ENCODE measurements around the gene TMEM203. TPM values are rescaled to one million over a fixed set of nuclear protein-coding genes. Genes with fewer than 3 reads are reported as not detected.

Gene TMEM203
- total RNA-seq, 1 experiment from 2014 or later: 50.6 TPM

DNA sequence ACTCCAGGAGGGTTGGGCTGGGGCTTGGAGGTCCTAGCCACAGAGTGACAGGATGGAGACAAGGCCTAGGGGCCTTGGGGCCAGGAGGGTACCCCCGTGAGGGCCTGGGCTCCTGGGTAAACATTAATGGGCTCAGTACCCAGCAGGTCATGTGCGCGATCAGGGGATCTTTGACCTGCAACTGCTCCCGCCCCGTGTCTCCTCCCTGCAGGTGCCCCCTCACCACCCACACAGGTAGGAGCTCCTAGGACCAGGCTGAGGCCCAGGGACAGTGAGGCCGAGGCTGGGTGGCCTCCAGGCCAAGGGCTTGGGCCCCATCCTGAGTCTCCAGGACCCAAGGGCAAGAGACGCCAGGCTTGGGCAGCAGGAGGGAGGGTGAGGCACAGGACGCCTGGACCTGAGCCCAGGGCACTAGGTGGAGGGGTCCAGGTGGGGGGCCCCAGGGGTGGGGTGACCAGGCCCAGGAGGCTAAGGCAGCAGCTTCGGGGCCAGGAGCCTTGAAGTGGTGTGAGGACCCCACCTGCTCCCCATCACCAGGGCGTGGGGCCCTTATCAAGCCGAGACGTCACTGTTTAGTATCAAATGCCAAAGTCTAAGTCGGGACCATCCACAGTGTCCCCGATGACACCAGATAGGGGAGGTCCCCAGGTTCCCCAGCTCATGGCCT lies 25.4 kb upstream of the TMEM203 start, which contains the start of gene SLC34A3:
Gene SLC34A3 (plus strand): TSS at position 197 of the 667 bp plus-strand sequence. CDS start 802 bp downstream, outside the sequence.
- peaks cover 11% of the 10 kb centered on the region for H3K4me1 Mint-ChIP-seq
- ChIA-PET CTCF (interaction anchor here (0.9 to 1.2 kb wide), 4 partner anchors 17 to 184 kb away, joined by 3 to 4 read pairs (median 4); partner anchors contain the start of gene NPDC1), POLR2A (no interaction called here)
- H3K9me3 Mint-ChIP-seq: no peaks in the 10 kb centered on the region
- no peak for ATAC-seq
- DNase-seq (ENCODE audit: low spot score): no peak
- H3K4me3 Mint-ChIP-seq: no peak within 1 kb of the TSS
- H3K27ac Mint-ChIP-seq: no peak within 1 kb of the TSS
- TF ChIP-seq MYBL2 (CRISPR knock-in tag; IDR thresholded peaks at IDR 0.05) (no peak), RORB (CRISPR knock-in tag; IDR thresholded peaks at IDR 0.05) (no peak), FOXP1 (CRISPR knock-in tag; IDR thresholded peaks at IDR 0.05; ENCODE audit: borderline replicate concordance) (peak; percentile 8; the same call in 1 of the 2 replicates), ZNF219 (CRISPR knock-in tag; IDR thresholded peaks at IDR 0.05; ENCODE audit: borderline replicate concordance) (no peak)
- TF ChIP-seq, protein P1, sequence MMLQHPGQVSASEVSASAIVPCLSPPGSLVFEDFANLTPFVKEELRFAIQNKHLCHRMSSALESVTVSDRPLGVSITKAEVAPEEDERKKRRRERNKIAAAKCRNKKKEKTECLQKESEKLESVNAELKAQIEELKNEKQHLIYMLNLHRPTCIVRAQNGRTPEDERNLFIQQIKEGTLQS (CRISPR knock-in tag; conservative IDR thresholded peaks at IDR 0.05): no peak
- H3K36me3 Mint-ChIP-seq: no peaks in the 10 kb centered on the region
- H3K27me3 Mint-ChIP-seq (ENCODE audit: low read depth): no peaks in the 10 kb centered on the region

DNA sequence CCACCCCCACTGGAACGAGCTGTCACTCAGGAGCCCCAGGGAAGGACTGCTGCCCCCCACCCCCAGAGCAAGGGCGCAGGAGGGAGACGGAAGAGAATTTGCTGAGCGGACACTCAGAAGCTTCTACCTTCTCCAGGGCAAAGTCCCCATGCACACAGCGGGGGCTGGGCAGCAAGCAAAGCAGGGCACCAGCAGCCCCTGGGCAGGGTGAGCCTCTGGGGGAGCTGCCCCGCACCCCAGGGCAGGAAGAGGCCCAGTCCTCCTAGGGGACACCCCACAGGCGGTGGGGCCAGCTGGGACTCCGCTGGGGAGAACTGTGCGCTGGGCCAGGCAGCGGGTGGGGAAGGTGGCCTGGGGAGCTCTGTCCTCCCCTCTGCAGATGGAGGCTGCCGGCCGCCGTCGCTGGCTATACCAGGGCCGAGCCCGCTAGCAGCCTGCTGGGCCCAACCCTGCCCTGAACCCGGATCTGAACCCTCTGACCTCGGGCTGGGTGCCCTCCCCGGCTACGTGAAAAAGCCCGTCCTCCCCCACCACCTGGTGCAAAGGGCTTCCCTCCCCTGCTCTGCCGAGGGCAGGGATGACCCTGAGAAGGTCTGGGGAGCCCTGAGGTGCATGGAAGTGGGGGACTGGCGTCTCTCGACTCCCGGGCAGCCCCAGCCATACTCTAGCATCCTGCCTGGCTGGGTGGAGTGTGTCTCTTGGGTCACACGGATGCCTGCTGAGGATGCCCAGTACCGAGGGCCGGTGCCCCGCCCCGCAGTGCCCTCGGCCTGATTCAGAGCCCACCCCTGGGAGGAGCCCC lies 24.7 kb upstream of the TMEM203 start:
- no peak for ATAC-seq
- no peak for DNase-seq (ENCODE audit: low spot score)
- Mint-ChIP-seq H3K4me3 (no peak overlapping the region), H3K9me3 (no peaks in the 10 kb centered on the region), H3K27me3 (ENCODE audit: low read depth) (no peaks in the 10 kb centered on the region), H3K27ac (no peak overlapping the region), H3K36me3 (no peaks in the 10 kb centered on the region), H3K4me1 (peaks cover 7% of the 10 kb centered on the region)
- TF ChIP-seq FOXP1 (CRISPR knock-in tag; IDR thresholded peaks at IDR 0.05; ENCODE audit: borderline replicate concordance) (peak; percentile 39; the same call in 1 of the 2 replicates), OVOL2 (CRISPR knock-in tag; IDR thresholded peaks at IDR 0.05; ENCODE audit: borderline replicate concordance) (no peak)
- ChIA-PET POLR2A (interaction anchor here (0.6 kb wide), 1 partner anchor 61 kb away, joined by 3 read pairs; no protein-coding TSS in a partner anchor), CTCF (interaction anchor here (0.8 to 1.2 kb wide), 5 partner anchors 16 to 162 kb away, joined by 3 to 4 read pairs (median 3); no protein-coding TSS in a partner anchor)

DNA sequence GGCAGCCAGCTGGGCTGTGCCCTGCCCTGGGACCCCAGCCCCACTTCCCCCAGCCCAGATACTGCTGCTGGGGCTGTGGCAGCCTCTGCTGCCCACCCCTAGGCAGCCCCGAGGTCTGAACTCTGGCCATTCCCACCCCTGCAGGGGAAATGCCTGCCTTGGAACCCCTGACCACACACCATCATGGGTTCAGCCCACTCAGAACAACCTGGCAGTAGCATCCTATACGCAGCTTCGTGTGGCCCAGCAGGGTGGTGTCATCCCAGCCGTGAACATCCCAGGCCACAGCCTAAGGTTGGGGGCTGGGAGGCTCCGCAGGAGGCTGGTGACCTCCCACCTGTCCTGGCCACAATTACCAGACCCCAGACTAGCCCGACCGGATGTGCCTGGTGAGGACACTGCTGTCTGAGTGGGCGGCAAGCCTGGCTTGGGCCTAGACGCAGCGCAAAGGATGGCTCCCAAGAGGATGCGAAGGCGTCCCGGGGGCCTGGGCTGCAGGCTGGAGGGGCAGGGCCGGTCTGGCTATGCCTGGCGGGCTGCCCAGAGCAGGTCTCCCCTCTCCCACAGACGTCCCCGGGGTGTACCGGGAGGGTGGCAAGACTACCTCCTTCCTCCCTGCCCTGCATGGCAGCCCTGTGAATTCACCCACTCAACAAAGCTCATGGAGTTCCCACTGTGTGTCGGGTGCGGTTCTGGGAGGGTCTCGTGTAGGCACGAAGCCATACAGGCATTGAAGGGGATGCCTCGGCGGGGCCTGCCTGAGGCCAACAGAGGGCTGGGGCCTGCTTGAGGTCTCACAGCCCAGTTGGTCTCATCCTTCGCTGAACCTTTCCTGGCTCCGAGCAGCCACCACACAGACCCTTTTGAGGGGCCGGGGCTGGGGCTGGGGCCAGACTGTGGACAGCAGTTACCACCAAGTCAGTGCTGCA lies 23.8 kb upstream of the TMEM203 start:
- POLR2A ChIA-PET: interaction anchor here (0.6 kb wide), 1 partner anchor 60 kb away, joined by 3 read pairs; no protein-coding TSS in a partner anchor
- H3K4me3 Mint-ChIP-seq: no peak overlapping the region
- DNase-seq (ENCODE audit: low spot score): no peak

GRCh38 chr9:137228506-137228967 lies 23.1 kb upstream of the TMEM203 start:
- Mint-ChIP-seq H3K27ac (no peak overlapping the region), H3K4me1 (peaks cover 3% of the 10 kb centered on the region), H3K27me3 (ENCODE audit: low read depth) (no peaks in the 10 kb centered on the region), H3K36me3 (no peaks in the 10 kb centered on the region), H3K9me3 (no peaks in the 10 kb centered on the region), H3K4me3 (no peak overlapping the region)
- ChIA-PET CTCF (interaction anchor here (1.5 to 8.9 kb wide), 11 partner anchors 7 to 193 kb away, joined by 5 to 143 read pairs (median 11); partner anchors contain the start of genes ANAPC2, MAN1B1, SAPCD2 and SSNA1), POLR2A (no interaction called here)
- DNase-seq (ENCODE audit: low spot score): no peak
- ATAC-seq: no peak
- TF ChIP-seq MYBL2 (CRISPR knock-in tag; IDR thresholded peaks at IDR 0.05) (no peak), ESRRA (CRISPR knock-in tag; IDR thresholded peaks at IDR 0.05; ENCODE audit: borderline replicate concordance) (no peak), JAZF1 (CRISPR knock-in tag; IDR thresholded peaks at IDR 0.05) (no peak), ARID4B (CRISPR knock-in tag; IDR thresholded peaks at IDR 0.05; ENCODE audit: borderline replicate concordance) (no peak), FOXP1 (CRISPR knock-in tag; IDR thresholded peaks at IDR 0.05; ENCODE audit: borderline replicate concordance) (0 out of 2 replicates have a peak, but pooled peaks have one; percentile 19), E2F4 (CRISPR knock-in tag; IDR thresholded peaks at IDR 0.05; ENCODE audit: borderline replicate concordance, low read depth) (0 out of 2 replicates have a peak, but pooled peaks have one; percentile 20), OVOL2 (CRISPR knock-in tag; IDR thresholded peaks at IDR 0.05; ENCODE audit: borderline replicate concordance) (no peak)
- TF ChIP-seq, protein P2, sequence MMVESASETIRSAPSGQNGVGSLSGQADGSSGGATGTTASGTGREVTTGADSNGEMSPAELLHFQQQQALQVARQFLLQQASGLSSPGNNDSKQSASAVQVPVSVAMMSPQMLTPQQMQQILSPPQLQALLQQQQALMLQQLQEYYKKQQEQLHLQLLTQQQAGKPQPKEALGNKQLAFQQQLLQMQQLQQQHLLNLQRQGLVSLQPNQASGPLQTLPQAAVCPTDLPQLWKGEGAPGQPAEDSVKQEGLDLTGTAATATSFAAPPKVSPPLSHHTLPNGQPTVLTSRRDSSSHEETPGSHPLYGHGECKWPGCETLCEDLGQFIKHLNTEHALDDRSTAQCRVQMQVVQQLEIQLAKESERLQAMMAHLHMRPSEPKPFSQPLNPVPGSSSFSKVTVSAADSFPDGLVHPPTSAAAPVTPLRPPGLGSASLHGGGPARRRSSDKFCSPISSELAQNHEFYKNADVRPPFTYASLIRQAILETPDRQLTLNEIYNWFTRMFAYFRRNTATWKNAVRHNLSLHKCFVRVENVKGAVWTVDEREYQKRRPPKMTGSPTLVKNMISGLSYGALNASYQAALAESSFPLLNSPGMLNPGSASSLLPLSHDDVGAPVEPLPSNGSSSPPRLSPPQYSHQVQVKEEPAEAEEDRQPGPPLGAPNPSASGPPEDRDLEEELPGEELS (CRISPR knock-in tag; IDR thresholded peaks at IDR 0.05): no peak
- TF ChIP-seq, protein P3, sequence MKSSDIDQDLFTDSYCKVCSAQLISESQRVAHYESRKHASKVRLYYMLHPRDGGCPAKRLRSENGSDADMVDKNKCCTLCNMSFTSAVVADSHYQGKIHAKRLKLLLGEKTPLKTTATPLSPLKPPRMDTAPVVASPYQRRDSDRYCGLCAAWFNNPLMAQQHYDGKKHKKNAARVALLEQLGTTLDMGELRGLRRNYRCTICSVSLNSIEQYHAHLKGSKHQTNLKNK (CRISPR knock-in tag; IDR thresholded peaks at IDR 0.05): no peak

More for the DNA sequence above, 23.8 kb upstream of the TMEM203 start:
- Mint-ChIP-seq H3K36me3 (no peaks in the 10 kb centered on the region), H3K27ac (no peak overlapping the region), H3K27me3 (ENCODE audit: low read depth) (no peaks in the 10 kb centered on the region), H3K4me1 (peaks cover 3% of the 10 kb centered on the region), H3K9me3 (no peaks in the 10 kb centered on the region)
- ATAC-seq: no peak
- CTCF ChIA-PET: interaction anchor here (0.8 to 1.2 kb wide), 5 partner anchors 15 to 162 kb away, joined by 3 to 4 read pairs (median 3); no protein-coding TSS in a partner anchor
- peak; percentile 65; the same call in 1 of the 2 replicates for TF ChIP-seq ZNF121 (CRISPR knock-in tag; IDR thresholded peaks at IDR 0.05)
- no peak for TF ChIP-seq NFATC4 (CRISPR knock-in tag; IDR thresholded peaks at IDR 0.05)
- TF ChIP-seq ATF1 (CRISPR knock-in tag; IDR thresholded peaks at IDR 0.05): peak; percentile 53; the same call in 1 of the 2 replicates

Measured in WTC11 (cell line).